Uterus (tissue), 2 donors: ENCODE results near the gene REXO1.

Source experiments
- CTCF ChIP-seq, 4 experiments: fragments of 200-600 bp in 2 of 4; fragments of 450-650 bp in 2 of 4; sonication (generic) in 2 of 4; IDR thresholded peaks; one replicate each; pipeline ENCODE4 v1.5.1; 2016 to 2019; ENCODE audit warnings: antibody characterized with exemption in 4 of 4, mild to moderate bottlenecking in 2 of 4, moderate library complexity in 1 of 4
- POLR2A ChIP-seq, 2 donors: fragments of 450-650 bp; IDR thresholded peaks; one replicate each; pipeline ENCODE4 v1.6.1; 2016; ENCODE audit warnings: antibody characterized with exemption in 2 of 2, mild to moderate bottlenecking in 1 of 2, moderate library complexity in 1 of 2

- TF ChIP-seq CTCF (IDR thresholded peaks at IDR 0.05) (no peak), POLR2A (IDR thresholded peaks at IDR 0.05) (no peak)
Measured at GRCh38 chr19:1766800-1767352, 81.4 kb downstream of the REXO1 start.
